Kidney tubule cell (primary cell): ENCODE data around the gene ATP8A1.
"Not testable (repeated sequence)": the region's sequence is repeated elsewhere in the genome, so short reads cannot be mapped to it uniquely, and the experiment has no call there.

Experiments used
- DNase-seq: peaks from one replicate; pipeline ENCODE4 v3.0.0-alpha.2; 2018; ENCODE audit warnings: low spot score

Gene ATP8A1

DNA sequence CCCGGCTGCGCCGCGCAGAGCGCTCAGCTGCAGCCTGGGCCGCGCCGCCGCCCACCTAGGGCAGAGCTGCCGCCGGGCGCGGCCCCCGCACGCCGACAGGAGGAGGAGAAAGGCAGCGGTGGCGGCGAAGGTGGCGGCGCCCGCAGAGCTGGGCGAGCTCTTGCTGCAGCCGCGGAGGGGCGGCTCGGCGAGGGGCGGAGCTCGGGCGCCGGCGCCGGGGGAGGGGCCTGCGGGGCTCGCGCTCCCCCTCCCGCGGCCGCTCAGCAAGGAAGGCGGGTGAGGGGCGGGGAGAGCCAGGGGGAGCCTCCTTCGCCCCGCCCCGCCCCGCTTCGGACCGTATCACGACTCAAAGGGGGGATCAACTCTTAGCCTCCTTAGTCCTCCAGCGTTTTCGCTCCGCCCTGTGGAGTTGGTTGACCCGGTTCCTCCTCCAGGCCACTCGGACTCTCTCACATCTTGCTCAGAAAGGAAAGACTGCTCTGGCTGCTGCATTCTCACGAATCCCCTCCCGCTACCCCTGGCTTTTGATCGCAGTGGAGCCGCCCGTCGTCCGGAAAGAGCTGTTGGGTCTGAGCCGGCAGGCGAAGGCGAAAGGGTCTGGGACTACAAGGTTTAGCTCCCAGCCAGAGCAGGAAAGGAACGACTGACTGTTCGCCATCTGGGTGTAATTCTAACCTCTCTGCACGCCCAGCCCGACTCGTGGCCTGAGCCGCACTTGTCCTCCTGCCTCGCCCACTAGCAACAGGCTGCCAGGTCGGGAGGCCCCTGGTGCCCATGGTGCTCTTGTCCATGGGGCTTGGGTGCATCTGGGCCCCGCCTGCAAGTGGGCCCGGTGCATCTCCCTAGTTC, at the start of gene ATP8A1:
TSS of gene ATP8A1 (minus strand) at position 162 of the 849 bp plus-strand sequence. CDS start 232 bp downstream, outside the sequence.
- peak; percentile 89 for DNase-seq

- no peak for DNase-seq
Observed at GRCh38 chr4:42706086-42706485, 49.2 kb upstream of the ATP8A1 start.

DNA sequence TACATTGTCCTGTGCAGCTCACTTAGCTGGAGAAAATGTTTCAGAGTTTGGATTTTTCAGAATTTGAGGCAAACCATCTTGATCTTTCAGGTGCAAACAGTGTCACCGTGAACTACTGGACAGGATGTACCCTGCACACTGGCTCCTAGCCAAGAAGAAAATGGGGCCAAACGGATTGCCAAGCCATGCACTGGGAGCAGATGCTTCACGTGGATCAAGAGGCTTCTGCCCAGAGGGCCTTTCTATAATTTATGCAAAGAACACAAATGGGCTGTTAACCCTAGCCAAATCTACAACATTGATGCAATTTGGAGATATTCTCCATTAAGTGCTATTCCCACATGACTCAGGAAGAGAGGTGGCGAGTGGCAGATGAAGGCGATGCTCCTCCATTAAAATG, 46.9 kb upstream of the ATP8A1 start:
- no peak for DNase-seq

GRCh38 chr4:42702895-42703294, 46.0 kb upstream of the ATP8A1 start:
- no peak for DNase-seq

DNA sequence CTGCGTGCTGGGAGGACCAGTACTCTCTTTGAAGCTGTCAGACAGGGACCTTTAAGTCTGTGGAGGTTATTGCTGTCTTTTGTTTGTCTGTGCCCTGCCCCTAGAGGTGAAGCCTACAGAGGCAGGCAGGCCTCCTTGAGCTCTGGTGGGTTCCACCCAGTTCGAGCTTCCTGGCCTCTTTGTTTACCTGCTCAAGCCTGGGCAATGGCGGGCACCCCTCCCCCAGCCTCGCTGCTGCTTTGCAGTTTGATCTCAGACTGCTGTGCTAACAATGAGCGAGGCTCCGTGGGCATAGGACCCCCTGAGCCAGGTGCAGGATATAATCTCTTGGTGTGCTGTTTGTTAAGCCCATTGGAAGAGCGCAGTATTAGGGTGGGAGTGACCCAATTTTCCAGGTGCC, 44.9 kb upstream of the ATP8A1 start:
- DNase-seq, result not testable (repeated sequence)

DNA sequence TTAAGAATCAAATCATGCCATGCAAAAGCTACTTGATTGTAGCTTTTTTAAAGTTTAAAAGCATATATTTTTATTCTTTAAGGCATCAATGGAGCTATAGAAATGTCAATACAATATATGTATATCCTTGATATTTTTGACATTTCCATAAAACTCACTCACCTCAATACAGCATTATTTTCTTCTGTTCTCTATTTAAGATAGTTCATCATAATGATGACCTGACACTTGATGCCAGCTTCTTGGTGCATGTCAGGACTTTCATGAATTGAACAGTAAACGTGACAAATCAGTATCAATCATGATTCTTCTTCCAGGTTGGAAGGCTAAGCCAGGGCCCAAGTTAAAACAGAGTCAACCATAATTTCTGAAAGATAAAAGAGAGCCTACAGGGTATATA, 33.6 kb upstream of the ATP8A1 start:
- no peak for DNase-seq

DNA sequence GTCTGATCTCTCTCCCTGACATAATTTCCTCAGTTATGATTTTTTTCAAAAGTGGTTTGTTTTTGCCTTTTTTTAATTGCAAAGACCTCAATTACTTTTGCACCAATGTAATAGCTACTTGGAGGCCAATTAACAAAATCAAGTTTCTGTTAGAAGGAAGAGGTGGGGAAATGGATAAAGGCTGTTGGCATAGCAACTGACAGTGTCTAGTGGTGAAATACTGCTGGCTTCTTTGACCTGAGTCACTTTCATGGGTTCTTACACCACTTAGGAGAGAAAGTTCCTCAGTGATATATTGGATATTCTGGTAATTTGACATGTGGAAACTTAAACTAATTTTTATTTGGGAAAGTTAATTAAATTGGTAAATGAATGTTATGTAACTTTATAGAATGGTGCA, 26.5 kb upstream of the ATP8A1 start:
- no peak for DNase-seq

DNA sequence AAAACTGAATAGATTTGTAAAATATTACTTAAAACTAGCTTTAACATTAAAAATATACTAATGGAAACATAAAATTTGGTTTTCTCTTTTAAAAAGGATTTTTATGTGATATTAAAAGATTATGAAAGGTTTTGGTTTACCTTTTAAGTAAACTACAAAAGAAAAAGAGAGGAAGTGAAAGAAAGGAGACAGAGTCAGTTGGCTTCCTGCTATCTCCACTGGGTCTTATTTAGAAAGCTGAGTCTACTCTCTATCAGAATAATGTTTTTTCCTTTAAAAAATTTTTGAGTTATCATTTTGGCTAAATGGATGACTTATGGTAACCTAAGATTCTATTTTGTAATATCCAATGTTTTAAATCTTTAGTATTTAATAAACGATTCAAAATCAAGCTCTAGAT, 21.6 kb upstream of the ATP8A1 start:
- DNase-seq, result no peak

DNA sequence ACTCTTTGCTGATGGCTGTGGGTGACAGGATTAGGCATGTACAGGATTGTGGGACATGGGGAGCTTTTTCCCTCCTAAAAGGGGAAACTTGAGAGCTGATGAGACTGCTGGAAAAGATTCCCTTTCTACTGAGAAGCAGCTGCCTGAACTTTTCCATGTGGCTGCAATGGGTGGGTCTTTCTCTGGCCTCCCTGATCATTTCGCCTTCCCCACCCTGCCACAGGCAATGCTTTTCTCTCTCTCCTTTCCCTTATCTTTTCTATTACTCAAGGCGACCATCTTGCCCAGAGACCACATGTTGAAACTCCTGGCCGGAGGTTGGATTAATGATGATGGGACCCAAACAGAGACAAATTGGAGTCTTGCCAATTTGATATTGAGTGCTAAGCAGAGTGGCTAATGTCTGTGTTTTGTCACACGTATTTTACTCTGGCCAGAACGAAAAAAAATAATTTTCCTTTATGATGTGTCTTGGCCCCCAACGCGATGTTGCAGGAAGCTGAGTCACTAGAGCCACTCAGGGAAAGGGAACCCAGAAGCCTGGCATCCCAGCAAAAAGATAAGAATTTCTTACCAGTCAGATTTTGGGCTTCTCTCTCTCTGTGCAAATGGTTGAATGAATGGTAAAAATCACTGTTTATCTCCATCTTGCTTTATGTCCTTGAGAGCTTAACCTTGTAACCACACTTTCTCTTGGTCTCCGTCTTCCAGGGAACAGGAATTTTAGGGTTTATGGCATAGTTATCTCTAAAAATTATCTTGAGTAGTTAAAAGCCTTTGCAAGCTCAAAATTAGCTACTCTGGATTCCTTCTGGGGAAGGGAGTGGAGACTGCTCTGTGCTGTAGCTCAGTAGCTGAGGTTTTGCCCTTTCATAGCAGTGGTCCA, 19.4 kb upstream of the ATP8A1 start:
- no peak for DNase-seq

DNA sequence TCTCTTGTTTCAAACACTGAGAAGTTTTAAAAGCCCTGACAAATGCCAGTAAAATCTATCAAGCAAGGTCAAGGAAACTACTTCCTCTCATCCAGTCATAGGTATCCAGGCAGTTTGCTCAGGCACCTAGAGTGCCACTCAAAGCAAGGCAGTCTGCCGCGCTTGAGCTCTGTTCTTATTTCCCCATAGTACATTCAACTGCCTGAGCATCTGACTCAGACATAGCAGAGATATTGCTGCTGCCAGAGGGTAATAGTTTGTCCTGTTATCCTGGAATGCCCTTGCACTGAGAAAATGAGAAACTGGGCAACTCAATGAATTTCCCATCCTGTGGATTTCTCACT, 16.1 kb upstream of the ATP8A1 start:
- peak; percentile 82 for DNase-seq

- no peak for DNase-seq
Observed at GRCh38 chr4:42672359-42673081, 15.6 kb upstream of the ATP8A1 start.

DNA sequence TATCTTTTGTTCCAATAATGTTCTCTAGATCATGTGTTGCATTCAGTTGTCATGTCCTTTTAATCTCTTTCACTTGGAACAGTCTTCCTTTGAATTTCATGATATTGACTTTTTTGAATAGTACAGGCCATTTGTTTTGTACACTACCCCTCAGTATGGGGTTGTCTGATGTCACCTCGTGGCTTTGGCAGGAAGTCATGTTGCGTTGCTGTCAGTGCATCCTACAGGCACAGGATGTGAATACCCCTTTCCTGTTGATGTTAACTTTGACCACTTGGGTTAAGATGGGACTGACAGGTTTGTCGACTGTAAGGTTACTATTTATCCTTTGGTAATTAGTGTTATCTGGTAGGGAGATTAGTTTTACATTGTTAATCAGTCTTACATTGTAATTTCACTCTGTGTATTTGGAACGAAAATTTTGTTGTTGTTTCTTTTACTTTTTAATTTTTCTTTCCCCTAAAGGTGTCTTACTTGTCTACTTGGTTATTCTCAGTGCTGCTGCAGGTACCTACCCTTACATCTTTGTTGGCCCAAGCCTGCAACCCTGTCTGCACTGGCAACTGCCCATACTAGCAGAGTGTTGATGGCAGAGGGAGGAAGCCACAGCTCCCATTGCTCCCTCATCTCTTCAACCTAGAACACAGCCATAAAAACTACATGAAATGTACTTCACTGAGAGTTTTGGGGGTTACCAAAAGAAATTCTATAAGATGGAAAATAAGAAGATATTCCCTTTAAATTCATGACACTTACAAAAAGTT, 14.7 kb upstream of the ATP8A1 start:
- peak; percentile 1 for DNase-seq

- DNase-seq, result no peak
Observed at GRCh38 chr4:42658261-42658660, 1.4 kb upstream of the ATP8A1 start.

GRCh38 chr4:42656679-42656943, 294 bp downstream of the ATP8A1 start:
- peak; percentile 1 for DNase-seq

DNA sequence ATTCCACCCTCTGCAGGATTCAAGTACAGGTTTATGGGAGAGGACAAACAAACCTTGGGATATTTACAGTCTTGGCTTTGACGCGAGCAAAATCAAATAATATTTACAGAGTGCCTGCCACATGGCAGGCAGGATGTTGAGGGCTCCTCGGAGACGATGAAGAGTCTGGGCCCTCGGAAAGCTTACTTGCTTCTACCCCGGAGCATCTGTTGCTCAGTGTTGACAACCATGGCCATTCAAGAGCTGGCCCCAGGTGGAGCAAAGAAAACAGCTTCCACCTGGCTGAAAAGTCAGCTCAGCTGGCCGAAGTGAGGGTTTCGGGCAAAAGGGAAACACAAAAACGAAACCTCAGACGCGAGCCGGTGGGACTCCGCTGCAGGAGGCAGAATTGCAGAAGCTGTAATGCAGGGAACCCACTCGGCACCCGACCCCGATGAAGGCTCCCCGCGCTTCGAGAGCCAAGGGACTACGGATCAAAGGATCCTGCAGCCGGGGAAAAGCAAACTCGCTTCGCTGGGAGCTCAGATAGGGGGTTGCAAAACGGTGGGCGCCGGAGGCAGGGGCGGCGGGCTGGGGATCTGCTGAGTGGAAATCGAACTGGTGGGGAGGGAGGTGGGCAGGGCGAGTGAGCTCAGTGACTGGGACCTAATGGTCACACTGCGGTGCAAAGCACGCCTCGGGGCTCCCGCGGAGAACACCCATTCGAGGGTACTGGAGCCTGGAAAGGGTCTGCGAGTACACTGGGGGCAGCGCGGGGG, 805 bp downstream of the ATP8A1 start:
- DNase-seq, result peak; percentile 11

- DNase-seq, result no peak
Observed at GRCh38 chr4:42655269-42655637, 1.7 kb downstream of the ATP8A1 start.

- peak; percentile 94 for DNase-seq
Observed at GRCh38 chr4:42654631-42655268, 2.2 kb downstream of the ATP8A1 start.

- DNase-seq, result peak; percentile 52
Observed at GRCh38 chr4:42653626-42654560, 3.0 kb downstream of the ATP8A1 start.

DNA sequence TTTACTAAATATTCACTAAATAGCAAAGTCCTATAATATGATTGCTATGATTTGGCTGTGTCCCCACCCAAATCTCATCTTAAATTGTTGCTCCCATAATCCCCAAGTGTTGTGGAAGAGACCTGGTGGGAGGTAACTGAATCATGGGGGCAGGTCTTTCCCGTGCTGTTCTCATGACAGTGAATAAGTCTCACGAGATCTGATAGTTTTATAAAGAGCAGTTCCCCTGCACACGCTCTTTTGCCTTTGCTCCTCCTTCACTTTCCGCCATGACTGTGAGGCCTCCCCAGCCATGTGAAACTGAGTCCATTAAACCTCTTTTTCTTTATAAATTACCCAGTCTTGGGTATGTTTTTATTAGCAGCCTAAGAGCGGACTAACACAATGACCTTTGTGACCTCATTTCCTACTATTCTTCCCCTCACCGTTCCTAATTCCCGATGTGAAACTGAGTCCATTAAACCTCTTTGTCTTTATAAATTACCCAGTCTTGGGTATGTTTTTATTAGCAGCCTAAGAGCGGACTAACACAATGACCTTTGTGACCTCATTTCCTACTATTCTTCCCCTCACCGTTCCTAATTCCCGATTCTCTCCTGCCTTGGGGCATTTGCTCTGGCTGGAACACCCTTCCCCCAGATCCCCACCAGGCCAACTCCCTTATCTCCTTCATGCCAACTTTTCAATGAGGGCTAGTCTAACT, 4.2 kb downstream of the ATP8A1 start:
- not testable (repeated sequence) for DNase-seq
